ENCODE measurements around the gene MLPH. TPM values are rescaled to one million over a fixed set of nuclear protein-coding genes. Genes with fewer than 3 reads are reported as not detected.

MLPH gene
- 27.1 and 28.5 TPM in 2 replicates for total RNA-seq (2022)
- percentile 54 among the genes with signal in this experiment for Bru-seq, nascent RNA
- percentile 53 among the genes with signal in this experiment for BruChase-seq, experiment 1, labeled RNA remaining after a 6-hour chase
- percentile 49 among the genes with signal in this experiment for BruChase-seq, experiment 2, labeled RNA remaining after a 2-hour chase
- long read RNA-seq, transcript MLPH-202 (15 exons, 2,332 nt), result major isoform, 10 of 26 reads
- long read RNA-seq, transcript MLPH-201 (16 exons, 3,823 nt), result minor isoform, 6 of 26 reads
- long read RNA-seq, partial matches to known transcripts, result 4 of 26 reads
- long read RNA-seq, other reads (novel, unspliced or antisense), result 6 of 26 reads

GRCh38 chr2:237486819-237487448 lies at the start of gene MLPH:
MLPH (plus strand) TSS chr2:237487251; CDS start chr2:237493427, 6,176 bp downstream.
- intact Hi-C loops (cut with micrococcal nuclease), result no loop called here
- no TSS peak for BruUV-seq (replicated peaks)
- Mint-ChIP-seq H3K9me3 (ENCODE audit: unreplicated experiment) (no peaks in the 10 kb centered on the region), H3K4me3 (ENCODE audit: unreplicated experiment) (peak within 1 kb of the TSS; percentile 75), H3K36me3 (ENCODE audit: insufficient read depth, unreplicated experiment) (no peaks in the 10 kb centered on the region), H3K4me1 (ENCODE audit: insufficient read depth, unreplicated experiment) (peaks cover 32% of the 10 kb centered on the region), H3K27ac (ENCODE audit: low read depth, unreplicated experiment) (peak within 1 kb of the TSS; percentile 90), H3K27me3 (ENCODE audit: insufficient read depth, unreplicated experiment) (no peaks in the 10 kb centered on the region)
- DNase-seq (ENCODE audit: unreplicated experiment), result peak; percentile 51
- no peak for TF ChIP-seq CTCF (IDR thresholded peaks at IDR 0.05; ENCODE audit: unreplicated experiment)
- CTCF ChIA-PET, result interaction anchor here (0.5 to 2.2 kb wide), 4 partner anchors 15 to 194 kb away, joined by 3 to 6 read pairs (median 4); partner anchors contain the start of gene COL6A3
- POLR2A ChIA-PET, result interaction anchor here (0.7 to 0.9 kb wide), 2 partner anchors 229 to 1578 kb away, joined by 3 to 4 read pairs; no protein-coding TSS in a partner anchor

- no TSS peak for BruUV-seq (replicated peaks)
- CTCF ChIA-PET, result interaction anchor here (0.6 to 1.1 kb wide), 2 partner anchors 16 to 39 kb away, joined by 3 to 5 read pairs; no protein-coding TSS in a partner anchor
Observed at GRCh38 chr2:237437566-237437965, 49.5 kb upstream of the MLPH start.

GRCh38 chr2:237438080-237438940 lies 48.7 kb upstream of the MLPH start:
- TF ChIP-seq CTCF (IDR thresholded peaks at IDR 0.05; ENCODE audit: unreplicated experiment), result no peak
- intact Hi-C loops (cut with micrococcal nuclease), result no loop called here
- CTCF ChIA-PET, result interaction anchor here (0.6 to 1.1 kb wide), 2 partner anchors 17 to 38 kb away, joined by 3 to 5 read pairs; no protein-coding TSS in a partner anchor
- H3K9me3 Mint-ChIP-seq (ENCODE audit: unreplicated experiment), result no peaks in the 10 kb centered on the region
- no peaks in the 10 kb centered on the region for H3K27me3 Mint-ChIP-seq (ENCODE audit: insufficient read depth, unreplicated experiment)
- BruUV-seq (replicated peaks), result no TSS peak
- no peaks in the 10 kb centered on the region for H3K36me3 Mint-ChIP-seq (ENCODE audit: insufficient read depth, unreplicated experiment)
- POLR2A ChIA-PET, result interaction anchor here (0.6 kb wide), 1 partner anchor 81 kb away, joined by 3 read pairs; no protein-coding TSS in a partner anchor
- H3K4me1 Mint-ChIP-seq (ENCODE audit: insufficient read depth, unreplicated experiment), result peaks cover 30% of the 10 kb centered on the region
- no peak overlapping the region for H3K27ac Mint-ChIP-seq (ENCODE audit: low read depth, unreplicated experiment)
- no peak for DNase-seq (ENCODE audit: unreplicated experiment)
- H3K4me3 Mint-ChIP-seq (ENCODE audit: unreplicated experiment), result no peak overlapping the region

More at GRCh38 chr2:237437566-237437965, 49.5 kb upstream of the MLPH start:
- intact Hi-C loops (cut with micrococcal nuclease), result no loop called here
- DNase-seq (ENCODE audit: unreplicated experiment), result no peak
- no peak overlapping the region for H3K4me3 Mint-ChIP-seq (ENCODE audit: unreplicated experiment)
- peaks cover 38% of the 10 kb centered on the region for H3K4me1 Mint-ChIP-seq (ENCODE audit: insufficient read depth, unreplicated experiment)
- POLR2A ChIA-PET, result interaction anchor here (0.7 kb wide), 1 partner anchor 21 kb away, joined by 3 read pairs; no protein-coding TSS in a partner anchor
- TF ChIP-seq CTCF (IDR thresholded peaks at IDR 0.05; ENCODE audit: unreplicated experiment), result no peak
- no peaks in the 10 kb centered on the region for H3K9me3 Mint-ChIP-seq (ENCODE audit: unreplicated experiment)
- H3K36me3 Mint-ChIP-seq (ENCODE audit: insufficient read depth, unreplicated experiment), result no peaks in the 10 kb centered on the region
- no peaks in the 10 kb centered on the region for H3K27me3 Mint-ChIP-seq (ENCODE audit: insufficient read depth, unreplicated experiment)
- H3K27ac Mint-ChIP-seq (ENCODE audit: low read depth, unreplicated experiment), result no peak overlapping the region
